ENCODE measurements around the gene KCNJ6.

DNA sequence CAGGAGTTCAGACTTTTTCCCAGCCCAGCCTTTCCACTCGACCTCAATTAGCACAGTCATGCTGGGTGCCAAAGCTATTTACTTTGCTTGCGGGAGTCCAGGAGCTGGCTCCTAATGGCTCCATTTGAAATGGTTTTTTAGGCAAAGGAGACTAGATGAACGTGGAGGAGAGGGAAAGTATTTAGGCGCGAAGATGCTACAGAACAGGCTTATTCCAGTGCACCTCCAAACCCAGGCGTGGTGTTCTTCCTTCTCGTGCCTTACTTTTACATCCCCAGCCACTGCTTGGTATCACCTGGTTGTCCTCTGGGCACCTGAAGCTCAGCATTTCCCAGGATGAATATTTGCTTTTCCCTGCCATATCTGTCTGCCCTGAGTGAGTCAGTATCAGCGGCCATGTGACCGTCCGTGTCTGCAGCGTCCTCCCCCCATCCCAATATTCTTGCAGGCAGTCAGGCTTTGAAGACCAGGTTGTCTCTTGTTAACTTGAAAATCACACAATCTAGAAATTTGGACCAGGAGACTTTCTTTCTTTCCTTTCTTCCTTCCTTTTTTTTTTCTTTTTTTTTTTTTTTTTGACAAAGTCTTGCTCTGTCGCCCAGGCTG, 351.2 kb downstream of the KCNJ6 start:
- TF ChIP-seq, protein P1, sequence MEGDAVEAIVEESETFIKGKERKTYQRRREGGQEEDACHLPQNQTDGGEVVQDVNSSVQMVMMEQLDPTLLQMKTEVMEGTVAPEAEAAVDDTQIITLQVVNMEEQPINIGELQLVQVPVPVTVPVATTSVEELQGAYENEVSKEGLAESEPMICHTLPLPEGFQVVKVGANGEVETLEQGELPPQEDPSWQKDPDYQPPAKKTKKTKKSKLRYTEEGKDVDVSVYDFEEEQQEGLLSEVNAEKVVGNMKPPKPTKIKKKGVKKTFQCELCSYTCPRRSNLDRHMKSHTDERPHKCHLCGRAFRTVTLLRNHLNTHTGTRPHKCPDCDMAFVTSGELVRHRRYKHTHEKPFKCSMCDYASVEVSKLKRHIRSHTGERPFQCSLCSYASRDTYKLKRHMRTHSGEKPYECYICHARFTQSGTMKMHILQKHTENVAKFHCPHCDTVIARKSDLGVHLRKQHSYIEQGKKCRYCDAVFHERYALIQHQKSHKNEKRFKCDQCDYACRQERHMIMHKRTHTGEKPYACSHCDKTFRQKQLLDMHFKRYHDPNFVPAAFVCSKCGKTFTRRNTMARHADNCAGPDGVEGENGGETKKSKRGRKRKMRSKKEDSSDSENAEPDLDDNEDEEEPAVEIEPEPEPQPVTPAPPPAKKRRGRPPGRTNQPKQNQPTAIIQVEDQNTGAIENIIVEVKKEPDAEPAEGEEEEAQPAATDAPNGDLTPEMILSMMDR (IDR thresholded peaks at IDR 0.05; ENCODE audit: low read length) = no peak
- TF ChIP-seq EZH2 (IDR thresholded peaks at IDR 0.05; ENCODE audit: borderline replicate concordance, low read length) = no peak
